BLaER1 (cell line): Measurements from ENCODE around the gene KLRC2.
"Not testable (repeated sequence)": the region's sequence is repeated elsewhere in the genome, so short reads cannot be mapped to it uniquely, and the experiment has no call there.

Experiments
- H3K27ac ChIP-seq: shearing (Covaris generic); formaldehyde crosslinking; 2 replicates; pipeline ENCODE4 v1.8.1; 2022
- H3K27me3 ChIP-seq: shearing (Covaris generic); formaldehyde crosslinking; 2 replicates; pipeline ENCODE4 v1.8.1; 2022
- H3K36me3 ChIP-seq: shearing (Covaris generic); formaldehyde crosslinking; 2 replicates; pipeline ENCODE4 v1.8.1; 2022
- H3K4me1 ChIP-seq: shearing (Covaris generic); formaldehyde crosslinking; 2 replicates; pipeline ENCODE4 v1.8.1; 2022
- H3K4me2 ChIP-seq: shearing (Covaris generic); formaldehyde crosslinking; 2 replicates; pipeline ENCODE4 v1.8.1; 2022
- H3K4me3 ChIP-seq: shearing (Covaris generic); formaldehyde crosslinking; 2 replicates; pipeline ENCODE4 v1.8.1; 2022
- H3K9ac ChIP-seq: shearing (Covaris generic); formaldehyde crosslinking; 2 replicates; pipeline ENCODE4 v1.8.1; 2022
- H3K9me3 ChIP-seq: shearing (Covaris generic); formaldehyde crosslinking; 2 replicates; pipeline ENCODE4 v1.8.1; 2022
- H4K20me1 ChIP-seq: shearing (Covaris generic); formaldehyde crosslinking; 2 replicates; pipeline ENCODE4 v1.8.1; 2022
- Cebpa-rat ChIP-seq: shearing (Covaris generic); IDR thresholded peaks from 2 replicates; pipeline ENCODE4 v1.8.1; 2022

Gene KLRC2

GRCh38 chr12:10435816-10436215, at the start of gene KLRC2:
Gene KLRC2 (minus strand): TSS chr12:10436010. CDS start chr12:10435986, 24 bp downstream.
- not testable (repeated sequence) for H3K4me1 ChIP-seq, H3K9ac ChIP-seq, H3K27me3 ChIP-seq, H4K20me1 ChIP-seq, H3K4me2 ChIP-seq, H3K36me3 ChIP-seq, H3K4me3 ChIP-seq, H3K9me3 ChIP-seq, H3K27ac ChIP-seq

- H3K4me2 ChIP-seq, H3K9ac ChIP-seq, H3K27me3 ChIP-seq, H3K4me3 ChIP-seq, H3K27ac ChIP-seq, H3K36me3 ChIP-seq, H4K20me1 ChIP-seq, H3K4me1 ChIP-seq: not testable (repeated sequence)
- 0 out of 2 replicates have a peak, but pooled peaks cover 11% of the 10 kb centered on the region for H3K9me3 ChIP-seq
Observed at GRCh38 chr12:10481901-10482300, 46.1 kb upstream of the KLRC2 start.

GRCh38 chr12:10472808-10473207, 37.0 kb upstream of the KLRC2 start:
- not testable (repeated sequence) for H3K27ac ChIP-seq, H3K4me2 ChIP-seq, H3K4me1 ChIP-seq, H3K9ac ChIP-seq, H3K9me3 ChIP-seq, H3K4me3 ChIP-seq, H3K36me3 ChIP-seq, H3K27me3 ChIP-seq, H4K20me1 ChIP-seq

GRCh38 chr12:10469701-10470100, 33.9 kb upstream of the KLRC2 start:
- Histone ChIP-seq H3K4me2 (no peak overlapping the region), H4K20me1 (no peaks in the 10 kb centered on the region), H3K4me3 (no peak overlapping the region), H3K27me3 (no peaks in the 10 kb centered on the region), H3K36me3 (no peaks in the 10 kb centered on the region), H3K9ac (no peak overlapping the region), H3K4me1 (no peaks in the 10 kb centered on the region), H3K9me3 (peaks cover 5% of the 10 kb centered on the region; the same call in 1 of the 2 replicates), H3K27ac (no peak overlapping the region)
- no peak for TF ChIP-seq Cebpa-rat

- Histone ChIP-seq H3K9me3 (peaks cover 4% of the 10 kb centered on the region; the same call in 1 of the 2 replicates), H3K27ac (no peak overlapping the region), H3K4me3 (no peak overlapping the region), H4K20me1 (no peaks in the 10 kb centered on the region), H3K36me3 (no peaks in the 10 kb centered on the region), H3K4me2 (no peak overlapping the region), H3K27me3 (no peaks in the 10 kb centered on the region), H3K9ac (no peak overlapping the region), H3K4me1 (no peaks in the 10 kb centered on the region)
- TF ChIP-seq Cebpa-rat, result no peak
Observed at GRCh38 chr12:10466311-10466710, 30.5 kb upstream of the KLRC2 start.

GRCh38 chr12:10457760-10458159, 21.9 kb upstream of the KLRC2 start:
- Histone ChIP-seq H3K9me3 (peaks cover 46% of the 10 kb centered on the region), H3K27ac (no peak overlapping the region), H3K36me3 (no peaks in the 10 kb centered on the region), H3K27me3 (no peaks in the 10 kb centered on the region), H3K4me1 (0 out of 2 replicates have a peak, but pooled peaks cover 6% of the 10 kb centered on the region), H3K4me2 (no peak overlapping the region), H4K20me1 (no peaks in the 10 kb centered on the region), H3K9ac (no peak overlapping the region), H3K4me3 (no peak overlapping the region)
- no peak for TF ChIP-seq Cebpa-rat

- Histone ChIP-seq H3K9me3 (peaks cover 45% of the 10 kb centered on the region), H3K4me3 (no peak overlapping the region), H3K36me3 (no peaks in the 10 kb centered on the region), H3K27me3 (no peaks in the 10 kb centered on the region), H3K9ac (no peak overlapping the region), H3K4me1 (0 out of 2 replicates have a peak, but pooled peaks cover 6% of the 10 kb centered on the region), H4K20me1 (no peaks in the 10 kb centered on the region), H3K4me2 (no peak overlapping the region), H3K27ac (no peak overlapping the region)
- TF ChIP-seq Cebpa-rat, result no peak
Observed at GRCh38 chr12:10456856-10457255, 21.0 kb upstream of the KLRC2 start.

GRCh38 chr12:10455766-10456165, 20.0 kb upstream of the KLRC2 start:
- H4K20me1 ChIP-seq, result no peaks in the 10 kb centered on the region
- H3K36me3 ChIP-seq, result no peaks in the 10 kb centered on the region
- H3K9me3 ChIP-seq, result peaks cover 41% of the 10 kb centered on the region
- no peak for TF ChIP-seq Cebpa-rat
- H3K4me1 ChIP-seq, result 0 out of 2 replicates have a peak, but pooled peaks cover 6% of the 10 kb centered on the region
- no peak overlapping the region for H3K9ac ChIP-seq
- no peak overlapping the region for H3K4me3 ChIP-seq
- H3K4me2 ChIP-seq, result no peak overlapping the region
- H3K27ac ChIP-seq, result no peak overlapping the region
- H3K27me3 ChIP-seq, result no peaks in the 10 kb centered on the region

GRCh38 chr12:10454531-10454930, 18.7 kb upstream of the KLRC2 start:
- Histone ChIP-seq H3K4me1 (0 out of 2 replicates have a peak, but pooled peaks cover 6% of the 10 kb centered on the region), H3K9ac (no peak overlapping the region), H4K20me1 (no peaks in the 10 kb centered on the region), H3K27ac (no peak overlapping the region), H3K4me2 (no peak overlapping the region), H3K27me3 (no peaks in the 10 kb centered on the region), H3K9me3 (peaks cover 41% of the 10 kb centered on the region), H3K36me3 (no peaks in the 10 kb centered on the region), H3K4me3 (no peak overlapping the region)
- no peak for TF ChIP-seq Cebpa-rat

GRCh38 chr12:10453156-10453555, 17.3 kb upstream of the KLRC2 start, which contains the start of gene KLRC1:
Gene KLRC1 (minus strand): TSS chr12:10453377. CDS start chr12:10451156, 2,221 bp downstream.
- Histone ChIP-seq H3K4me2 (no peak within 1 kb of the TSS), H3K4me1 (0 out of 2 replicates have a peak, but pooled peaks cover 6% of the 10 kb centered on the region), H3K4me3 (no peak within 1 kb of the TSS), H3K9ac (no peak within 1 kb of the TSS), H3K9me3 (peaks cover 34% of the 10 kb centered on the region), H3K36me3 (no peaks in the 10 kb centered on the region), H3K27me3 (no peaks in the 10 kb centered on the region), H3K27ac (no peak within 1 kb of the TSS), H4K20me1 (no peaks in the 10 kb centered on the region)
- no peak for TF ChIP-seq Cebpa-rat

GRCh38 chr12:10448236-10448635, 12.4 kb upstream of the KLRC2 start:
- no peak overlapping the region for H3K27ac ChIP-seq
- H3K4me3 ChIP-seq, result no peak overlapping the region
- H3K4me2 ChIP-seq, result no peak overlapping the region
- no peaks in the 10 kb centered on the region for H4K20me1 ChIP-seq
- H3K27me3 ChIP-seq, result no peaks in the 10 kb centered on the region
- no peak overlapping the region for H3K9ac ChIP-seq
- H3K9me3 ChIP-seq, result no peaks in the 10 kb centered on the region
- no peaks in the 10 kb centered on the region for H3K4me1 ChIP-seq
- H3K36me3 ChIP-seq, result no peaks in the 10 kb centered on the region
- no peak for TF ChIP-seq Cebpa-rat

GRCh38 chr12:10446052-10446451, 10.2 kb upstream of the KLRC2 start:
- not testable (repeated sequence) for H3K9me3 ChIP-seq, H3K9ac ChIP-seq, H3K36me3 ChIP-seq, H3K27ac ChIP-seq, H3K4me1 ChIP-seq, H3K4me3 ChIP-seq, H3K27me3 ChIP-seq, H4K20me1 ChIP-seq, H3K4me2 ChIP-seq

- H4K20me1 ChIP-seq, H3K36me3 ChIP-seq, H3K4me1 ChIP-seq, H3K4me3 ChIP-seq, H3K27ac ChIP-seq, H3K9me3 ChIP-seq, H3K9ac ChIP-seq, H3K27me3 ChIP-seq, H3K4me2 ChIP-seq: not testable (repeated sequence)
Observed at GRCh38 chr12:10441144-10441543, 5.3 kb upstream of the KLRC2 start.

GRCh38 chr12:10439608-10440274, 3.9 kb upstream of the KLRC2 start:
- not testable (repeated sequence) for H3K4me1 ChIP-seq

More at GRCh38 chr12:10439608-10440274, 3.9 kb upstream of the KLRC2 start:
- H3K9ac ChIP-seq, H3K27me3 ChIP-seq, H3K9me3 ChIP-seq, H3K4me3 ChIP-seq, H3K4me2 ChIP-seq, H3K36me3 ChIP-seq, H3K27ac ChIP-seq, H4K20me1 ChIP-seq: not testable (repeated sequence)
